ENCODE data around the gene HCFC2.

Gene HCFC2

DNA sequence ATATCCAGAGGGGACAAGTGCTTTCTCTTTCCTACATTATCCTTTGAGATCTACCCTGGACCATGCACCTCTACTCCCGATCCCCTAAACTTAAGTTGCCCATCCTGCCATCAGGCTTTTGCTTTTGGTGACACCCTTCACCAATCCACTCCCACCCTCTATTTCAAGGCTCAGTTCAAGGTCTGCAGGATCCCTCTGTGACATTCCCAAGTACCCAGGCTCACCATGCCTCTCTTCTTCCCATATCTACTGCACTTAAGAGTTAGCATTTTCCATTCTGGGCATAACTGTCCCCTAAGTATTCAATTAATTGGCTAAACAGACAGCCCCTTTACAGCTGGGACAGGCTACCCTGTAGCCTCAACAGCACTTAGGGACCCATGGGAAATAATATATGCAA lies 70.6 kb downstream of the HCFC2 start:
- H4K20me1 ChIP-seq (ENCODE audit: insufficient read depth, low read length, poor library complexity, severe bottlenecking), result peaks cover 17% of the 10 kb centered on the region
- H3K4me3 ChIP-seq (ENCODE audit: low read length, poor library complexity, severe bottlenecking), result peak overlapping the region; percentile 87
- TF ChIP-seq, protein P1, sequence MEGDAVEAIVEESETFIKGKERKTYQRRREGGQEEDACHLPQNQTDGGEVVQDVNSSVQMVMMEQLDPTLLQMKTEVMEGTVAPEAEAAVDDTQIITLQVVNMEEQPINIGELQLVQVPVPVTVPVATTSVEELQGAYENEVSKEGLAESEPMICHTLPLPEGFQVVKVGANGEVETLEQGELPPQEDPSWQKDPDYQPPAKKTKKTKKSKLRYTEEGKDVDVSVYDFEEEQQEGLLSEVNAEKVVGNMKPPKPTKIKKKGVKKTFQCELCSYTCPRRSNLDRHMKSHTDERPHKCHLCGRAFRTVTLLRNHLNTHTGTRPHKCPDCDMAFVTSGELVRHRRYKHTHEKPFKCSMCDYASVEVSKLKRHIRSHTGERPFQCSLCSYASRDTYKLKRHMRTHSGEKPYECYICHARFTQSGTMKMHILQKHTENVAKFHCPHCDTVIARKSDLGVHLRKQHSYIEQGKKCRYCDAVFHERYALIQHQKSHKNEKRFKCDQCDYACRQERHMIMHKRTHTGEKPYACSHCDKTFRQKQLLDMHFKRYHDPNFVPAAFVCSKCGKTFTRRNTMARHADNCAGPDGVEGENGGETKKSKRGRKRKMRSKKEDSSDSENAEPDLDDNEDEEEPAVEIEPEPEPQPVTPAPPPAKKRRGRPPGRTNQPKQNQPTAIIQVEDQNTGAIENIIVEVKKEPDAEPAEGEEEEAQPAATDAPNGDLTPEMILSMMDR (conservative IDR thresholded peaks at IDR 0.05; ENCODE audit: low read length), result no peak
- no peak for TF ChIP-seq EZH2phosphoT487 (IDR thresholded peaks at IDR 0.05; ENCODE audit: borderline replicate concordance)
- H3K9me3 ChIP-seq (ENCODE audit: insufficient read depth, low read depth, low read length), result no peaks in the 10 kb centered on the region
- no peaks in the 10 kb centered on the region for H3K36me3 ChIP-seq (ENCODE audit: insufficient read depth, low read length)
- no peaks in the 10 kb centered on the region for H3K27me3 ChIP-seq (ENCODE audit: insufficient read depth, low read length, poor library complexity, severe bottlenecking)
- no peaks in the 10 kb centered on the region for H3K9me2 ChIP-seq (replicated peaks; ENCODE audit: low read depth, low read length)
- peaks cover 73% of the 10 kb centered on the region for H3K79me2 ChIP-seq (ENCODE audit: insufficient read depth, low read length)
- H3K9ac ChIP-seq (ENCODE audit: low read depth, low read length, poor library complexity, severe bottlenecking), result peak overlapping the region; percentile 91
- peak overlapping the region; percentile 98 for H3K4me2 ChIP-seq (ENCODE audit: low read depth, low read length, poor library complexity, severe bottlenecking)
- H3F3A ChIP-seq (ENCODE audit: low read depth), result no peaks in the 10 kb centered on the region
- no peak overlapping the region for H2AFZ ChIP-seq (ENCODE audit: low read length)
- peaks cover 70% of the 10 kb centered on the region for H3K4me1 ChIP-seq (ENCODE audit: insufficient read depth, low read length, poor library complexity, severe bottlenecking)

DNA sequence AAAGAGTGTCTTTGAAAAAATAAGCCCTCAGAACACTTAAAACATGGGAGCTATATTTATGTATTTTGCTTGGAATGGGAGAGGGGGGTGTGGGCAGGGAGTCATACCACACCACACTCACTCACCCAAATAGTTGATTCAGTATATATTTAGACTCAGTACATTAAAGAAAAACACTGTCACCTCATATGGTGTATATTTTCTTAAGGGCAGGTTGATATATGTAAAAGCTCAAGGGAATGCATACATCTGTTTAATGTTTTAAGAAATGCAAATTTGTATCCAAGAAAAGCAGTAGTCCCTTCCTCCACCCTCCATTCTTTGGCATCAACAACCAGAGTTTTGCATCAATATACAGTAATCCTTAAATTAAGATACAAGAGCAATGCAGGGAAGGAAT lies 72.2 kb downstream of the HCFC2 start:
- H2AFZ ChIP-seq (ENCODE audit: low read length), result no peak overlapping the region
- peaks cover 58% of the 10 kb centered on the region for H3K79me2 ChIP-seq (ENCODE audit: insufficient read depth, low read length)
- H3K36me3 ChIP-seq (ENCODE audit: insufficient read depth, low read length), result no peaks in the 10 kb centered on the region
- no peak for TF ChIP-seq EZH2phosphoT487 (IDR thresholded peaks at IDR 0.05; ENCODE audit: borderline replicate concordance)
- TF ChIP-seq, protein P1 (conservative IDR thresholded peaks at IDR 0.05; ENCODE audit: low read length), result no peak
- peak overlapping the region; percentile 98 for H3K4me2 ChIP-seq (ENCODE audit: low read depth, low read length, poor library complexity, severe bottlenecking)
- H3K9ac ChIP-seq (ENCODE audit: low read depth, low read length, poor library complexity, severe bottlenecking), result peak overlapping the region; percentile 91
- peak overlapping the region; percentile 87 for H3K4me3 ChIP-seq (ENCODE audit: low read length, poor library complexity, severe bottlenecking)
- H3F3A ChIP-seq (ENCODE audit: low read depth), result 0 out of 2 replicates have a peak, but pooled peaks cover 3% of the 10 kb centered on the region
- no peaks in the 10 kb centered on the region for H3K27me3 ChIP-seq (ENCODE audit: insufficient read depth, low read length, poor library complexity, severe bottlenecking)
- no peaks in the 10 kb centered on the region for H3K9me2 ChIP-seq (replicated peaks; ENCODE audit: low read depth, low read length)
- H3K4me1 ChIP-seq (ENCODE audit: insufficient read depth, low read length, poor library complexity, severe bottlenecking), result peaks cover 59% of the 10 kb centered on the region
- H3K9me3 ChIP-seq (ENCODE audit: insufficient read depth, low read depth, low read length), result no peaks in the 10 kb centered on the region
- H4K20me1 ChIP-seq (ENCODE audit: insufficient read depth, low read length, poor library complexity, severe bottlenecking), result peaks cover 3% of the 10 kb centered on the region

DNA sequence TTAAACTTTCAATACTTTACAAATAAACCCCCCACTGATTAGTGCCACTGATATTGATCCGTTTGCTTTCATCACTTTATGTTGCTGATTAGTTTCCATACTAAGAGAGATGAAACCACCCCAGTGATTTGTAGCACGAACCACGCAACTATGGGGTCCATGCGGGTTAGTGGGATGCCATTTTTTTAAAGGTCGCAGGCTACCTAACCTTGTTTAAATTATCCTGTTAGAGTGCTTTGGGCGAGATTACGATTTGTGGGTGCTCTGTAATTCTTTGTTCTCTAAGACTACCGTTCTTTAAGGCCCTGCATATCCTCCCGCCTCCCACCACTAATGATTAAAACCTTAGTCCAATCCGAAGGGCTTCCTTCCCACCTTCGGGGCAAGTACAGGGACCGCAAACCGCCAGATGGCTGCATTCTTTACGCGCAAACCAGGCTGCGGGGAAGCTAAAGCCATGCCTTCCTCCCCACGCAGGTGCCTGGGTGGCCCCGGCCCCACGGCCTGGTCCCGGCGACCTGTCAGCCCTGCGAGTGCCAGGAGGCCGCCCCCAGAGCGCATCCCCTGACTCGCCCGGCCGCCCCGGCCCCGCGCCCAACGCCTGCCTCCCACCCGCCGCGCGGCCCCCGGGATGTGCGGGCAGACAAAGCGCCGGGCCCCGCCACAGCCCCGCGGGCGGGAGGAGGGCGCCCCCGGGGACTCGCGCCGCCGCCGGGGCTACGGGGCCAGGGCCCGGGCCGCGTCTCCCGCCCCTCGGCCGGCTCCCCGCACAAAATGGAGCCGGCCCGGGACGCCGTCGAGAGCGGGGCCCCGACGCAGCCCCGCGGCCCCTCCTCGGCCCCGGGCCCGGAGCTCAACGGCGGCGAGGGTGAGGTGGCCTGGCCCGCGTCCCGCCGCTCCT lies 72.9 kb downstream of the HCFC2 start:
- Histone ChIP-seq H3K9ac (ENCODE audit: low read depth, low read length, poor library complexity, severe bottlenecking) (peak overlapping the region; percentile 91), H3K4me1 (ENCODE audit: insufficient read depth, low read length, poor library complexity, severe bottlenecking) (peaks cover 55% of the 10 kb centered on the region), H3F3A (ENCODE audit: low read depth) (0 out of 2 replicates have a peak, but pooled peaks cover 3% of the 10 kb centered on the region), H3K4me3 (ENCODE audit: low read length, poor library complexity, severe bottlenecking) (peak overlapping the region; percentile 87), H3K4me2 (ENCODE audit: low read depth, low read length, poor library complexity, severe bottlenecking) (peak overlapping the region; percentile 98), H3K27me3 (ENCODE audit: insufficient read depth, low read length, poor library complexity, severe bottlenecking) (no peaks in the 10 kb centered on the region), H3K36me3 (ENCODE audit: insufficient read depth, low read length) (no peaks in the 10 kb centered on the region), H3K79me2 (ENCODE audit: insufficient read depth, low read length) (peaks cover 51% of the 10 kb centered on the region), H4K20me1 (ENCODE audit: insufficient read depth, low read length, poor library complexity, severe bottlenecking) (no peaks in the 10 kb centered on the region), H3K9me3 (ENCODE audit: insufficient read depth, low read depth, low read length) (no peaks in the 10 kb centered on the region), H2AFZ (ENCODE audit: low read length) (peak overlapping the region; percentile 79), H3K9me2 (replicated peaks; ENCODE audit: low read depth, low read length) (no peaks in the 10 kb centered on the region)
- TF ChIP-seq, protein P1 (conservative IDR thresholded peaks at IDR 0.05; ENCODE audit: low read length), result no peak
- TF ChIP-seq EZH2phosphoT487 (IDR thresholded peaks at IDR 0.05; ENCODE audit: borderline replicate concordance), result no peak

All from Loucy (cell line).